GM18858 (cell line): Measurements from ENCODE around the gene TRMT44.
A peak's percentile ranks its signal among the peaks of the same experiment; 100 is the strongest.

ENCODE experiments used
- ATAC-seq: cut with Tn5 transposase; IDR thresholded peaks from one replicate; pipeline ENCODE4 v1.9.1; 2021; ENCODE audit not compliant: unreplicated experiment

TRMT44 gene

GRCh38 chr4:8433136-8433535 lies 7.4 kb upstream of the TRMT44 start:
- no peak for ATAC-seq

- ATAC-seq, result no peak
Observed at GRCh38 chr4:8434251-8435073, 6.1 kb upstream of the TRMT44 start.

- ATAC-seq, result peak; percentile 39
Observed at GRCh38 chr4:8435656-8436121, 4.9 kb upstream of the TRMT44 start.

- ATAC-seq, result no peak
Observed at GRCh38 chr4:8437281-8437680, 3.3 kb upstream of the TRMT44 start.

- no peak for ATAC-seq
Observed at GRCh38 chr4:8438743-8439142, 1.8 kb upstream of the TRMT44 start.

- no peak for ATAC-seq
Observed at GRCh38 chr4:8439168-8439567, 1.4 kb upstream of the TRMT44 start.

GRCh38 chr4:8439914-8440491 lies 574 bp upstream of the TRMT44 start:
- peak; percentile 20 for ATAC-seq

GRCh38 chr4:8441499-8442091 lies 1.0 kb downstream of the TRMT44 start:
- ATAC-seq, result no peak

GRCh38 chr4:8442596-8443358 lies 2.2 kb downstream of the TRMT44 start:
- ATAC-seq, result no peak

GRCh38 chr4:8443801-8444200 lies 3.2 kb downstream of the TRMT44 start:
- ATAC-seq, result no peak

GRCh38 chr4:8446122-8446521 lies 5.5 kb downstream of the TRMT44 start:
- no peak for ATAC-seq

GRCh38 chr4:8451440-8452182 lies 11.0 kb downstream of the TRMT44 start:
- ATAC-seq, result no peak

- ATAC-seq, result no peak
Observed at GRCh38 chr4:8453957-8454356, 13.4 kb downstream of the TRMT44 start.

- no peak for ATAC-seq
Observed at GRCh38 chr4:8457646-8458252, 17.2 kb downstream of the TRMT44 start.

GRCh38 chr4:8459867-8460445 lies 19.4 kb downstream of the TRMT44 start:
- no peak for ATAC-seq

- no peak for ATAC-seq
Observed at GRCh38 chr4:8461086-8461485, 20.5 kb downstream of the TRMT44 start.

GRCh38 chr4:8461616-8462015 lies 21.0 kb downstream of the TRMT44 start:
- no peak for ATAC-seq

GRCh38 chr4:8463811-8464210 lies 23.2 kb downstream of the TRMT44 start:
- ATAC-seq, result no peak

- no peak for ATAC-seq
Observed at GRCh38 chr4:8464381-8464780, 23.8 kb downstream of the TRMT44 start.
